Hepatocyte (in vitro differentiated cells): ENCODE measurements around the gene ARHGEF26.

Source experiments
- CTCF ChIP-seq: fragments of 200-600 bp; sonication (generic); IDR thresholded peaks from 2 replicates; pipeline ENCODE4 v1.5.1; 2016; ENCODE audit warnings: antibody characterized with exemption, mild to moderate bottlenecking; ENCODE audit not compliant: poor library complexity
- EZH2 ChIP-seq: fragments of 200-600 bp; sonication (generic); IDR thresholded peaks from 2 replicates; pipeline ENCODE4 v1.6.1; 2016; ENCODE audit warnings: antibody characterized with exemption, mild to moderate bottlenecking, borderline replicate concordance
- EZH2phosphoT487 ChIP-seq: fragments of 200-600 bp; sonication (generic); IDR thresholded peaks from one replicate; pipeline ENCODE4 v1.6.1; 2018; ENCODE audit warnings: antibody characterized with exemption, mild to moderate bottlenecking, low read depth, moderate library complexity; ENCODE audit not compliant: unreplicated experiment, severe bottlenecking

GRCh38 chr3:154220462-154220861 lies 99.3 kb downstream of the ARHGEF26 start:
- TF ChIP-seq CTCF (no peak), EZH2 (no peak), EZH2phosphoT487 (no peak)
